ENCODE measurements around the gene LIPE. TPM values are rescaled to one million over a fixed set of nuclear protein-coding genes. Genes with fewer than 3 reads are reported as not detected.

Gene LIPE
- total RNA-seq, 2 experiments from 2014 or later: 27.8 to 32.8 TPM

DNA sequence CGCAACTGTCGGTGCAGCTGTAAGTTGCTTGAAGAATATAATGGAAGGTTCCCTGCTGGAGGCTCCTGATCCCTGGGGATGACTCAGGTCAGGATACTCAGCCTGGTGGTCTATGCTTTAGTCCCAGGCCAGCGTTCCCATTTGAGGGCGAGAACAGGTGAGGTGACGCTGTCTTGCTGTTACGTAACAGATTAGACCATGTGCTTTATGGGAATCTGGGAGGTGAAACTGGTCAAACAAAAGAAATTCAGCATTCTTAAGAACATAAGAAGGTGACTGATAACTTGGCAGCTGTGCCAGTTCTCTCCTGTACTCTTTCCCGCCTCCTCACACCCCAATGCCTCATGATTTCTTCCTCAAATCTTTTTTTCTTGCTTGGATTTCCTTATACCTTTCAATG lies 15.6 kb upstream of the LIPE start, which contains the start of gene CXCL17:
CXCL17 (minus strand) TSS at position 114 of the 400 bp plus-strand sequence. CDS start 114 bp downstream, outside the sequence.
- H3K36me3 Mint-ChIP-seq (ENCODE audit: low read depth): no peaks in the 10 kb centered on the region
- H3K4me1 Mint-ChIP-seq: peaks cover 27% of the 10 kb centered on the region
- ChIA-PET POLR2A (no interaction called here), CTCF (interaction anchor here (0.6 to 3.7 kb wide), 5 partner anchors 8 to 310 kb away, joined by 3 to 58 read pairs (median 4); partner anchors contain the start of gene CEACAM1)
- no peaks in the 10 kb centered on the region for H3K27me3 Mint-ChIP-seq
- no peak within 1 kb of the TSS for H3K4me3 Mint-ChIP-seq
- no peak within 1 kb of the TSS for H3K27ac Mint-ChIP-seq
- no peak for ATAC-seq
- intact Hi-C loops (cut with DNase I, micrococcal nuclease): no loop called here
- DNase-seq: no peak
- no peaks in the 10 kb centered on the region for H3K9me3 Mint-ChIP-seq (ENCODE audit: low read depth)

GRCh38 chr19:42441049-42441445 lies 13.9 kb upstream of the LIPE start:
- ChIA-PET POLR2A (interaction anchor here (1.3 kb wide), 1 partner anchor 14 kb away, joined by 3 read pairs; no protein-coding TSS in a partner anchor), CTCF (interaction anchor here (0.7 to 3.7 kb wide), 21 partner anchors 8 to 303 kb away, joined by 3 to 58 read pairs (median 4); partner anchors contain the start of genes CEACAM1, CEACAM8 and LIPE)
- Mint-ChIP-seq H3K27me3 (no peaks in the 10 kb centered on the region), H3K27ac (peak overlapping the region; percentile 12), H3K9me3 (ENCODE audit: low read depth) (no peaks in the 10 kb centered on the region), H3K4me3 (no peak overlapping the region), H3K36me3 (ENCODE audit: low read depth) (no peaks in the 10 kb centered on the region), H3K4me1 (peaks cover 27% of the 10 kb centered on the region)
- ATAC-seq (peak; percentile 38), DNase-seq (no peak)
- intact Hi-C loops (cut with DNase I, micrococcal nuclease): no loop called here

GRCh38 chr19:42440357-42441048 lies 13.3 kb upstream of the LIPE start:
- intact Hi-C loops (cut with DNase I, micrococcal nuclease): loop anchor here in 1 of 2 experiments (1.0 kb wide), 1 partner anchor 17 kb away; no protein-coding TSS in a partner anchor
- Mint-ChIP-seq H3K4me1 (peaks cover 27% of the 10 kb centered on the region), H3K27ac (no peak overlapping the region), H3K36me3 (ENCODE audit: low read depth) (no peaks in the 10 kb centered on the region), H3K4me3 (no peak overlapping the region), H3K27me3 (no peaks in the 10 kb centered on the region), H3K9me3 (ENCODE audit: low read depth) (no peaks in the 10 kb centered on the region)
- ATAC-seq: peak; percentile 71
- ChIA-PET CTCF (interaction anchor here (0.6 to 3.7 kb wide), 31 partner anchors 9 to 264 kb away, joined by 3 to 58 read pairs (median 3); partner anchors contain the start of genes CEACAM1, CEACAM8 and LIPE), POLR2A (interaction anchor here (0.6 to 1.3 kb wide), 4 partner anchors 10 to 134 kb away, joined by 3 read pairs; no protein-coding TSS in a partner anchor)
- DNase-seq: peak; percentile 91

DNA sequence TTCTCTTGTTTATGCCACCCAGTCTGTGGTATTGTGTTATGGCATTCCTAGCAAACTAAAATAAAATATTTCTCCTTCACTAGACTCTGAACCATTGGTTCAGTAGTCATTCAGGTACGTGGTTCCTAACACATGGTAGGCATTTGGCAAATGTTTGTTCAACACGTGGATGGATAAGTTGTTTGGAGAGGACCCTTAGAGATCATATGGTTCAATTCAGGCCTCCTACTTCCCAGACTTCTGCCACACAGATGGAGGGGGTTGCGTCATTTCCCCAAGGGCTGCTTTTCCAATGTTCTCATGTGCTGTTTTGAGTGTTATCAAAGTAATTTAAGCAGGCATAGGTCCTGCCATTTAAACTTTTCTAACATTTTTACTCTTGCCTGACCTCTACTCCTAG lies 8.8 kb upstream of the LIPE start:
- Mint-ChIP-seq H3K27ac (no peak overlapping the region), H3K4me3 (no peak overlapping the region), H3K36me3 (ENCODE audit: low read depth) (no peaks in the 10 kb centered on the region), H3K27me3 (no peaks in the 10 kb centered on the region), H3K4me1 (peaks cover 17% of the 10 kb centered on the region), H3K9me3 (ENCODE audit: low read depth) (no peaks in the 10 kb centered on the region)
- DNase-seq (no peak), ATAC-seq (no peak)
- ChIA-PET POLR2A (no interaction called here), CTCF (interaction anchor here (1.5 kb wide), 2 partner anchors 14 to 15 kb away, joined by 6 to 7 read pairs; no protein-coding TSS in a partner anchor)
- intact Hi-C loops (cut with DNase I, micrococcal nuclease): loop anchor here in 1 of 2 experiments (10.0 kb wide), 1 partner anchor 51 kb away; no protein-coding TSS in a partner anchor

GRCh38 chr19:42435316-42435715 lies 8.1 kb upstream of the LIPE start:
- ChIA-PET POLR2A (no interaction called here), CTCF (interaction anchor here (1.2 to 3.1 kb wide), 3 partner anchors 12 to 94 kb away, joined by 4 to 23 read pairs (median 15); no protein-coding TSS in a partner anchor)
- no peaks in the 10 kb centered on the region for H3K9me3 Mint-ChIP-seq (ENCODE audit: low read depth)
- no peak overlapping the region for H3K27ac Mint-ChIP-seq
- ATAC-seq (no peak), DNase-seq (no peak)
- no peaks in the 10 kb centered on the region for H3K36me3 Mint-ChIP-seq (ENCODE audit: low read depth)
- no peak overlapping the region for H3K4me3 Mint-ChIP-seq
- H3K27me3 Mint-ChIP-seq: no peaks in the 10 kb centered on the region
- intact Hi-C loops (cut with DNase I, micrococcal nuclease): loop anchor here in 1 of 2 experiments (10.0 kb wide), 1 partner anchor 51 kb away; no protein-coding TSS in a partner anchor
- peaks cover 10% of the 10 kb centered on the region for H3K4me1 Mint-ChIP-seq

GRCh38 chr19:42433503-42434260 lies 6.5 kb upstream of the LIPE start:
- intact Hi-C loops (cut with DNase I, micrococcal nuclease): loop anchor here (1.0 to 10.0 kb wide), 5 partner anchors 13 to 325 kb away; partner anchors contain the start of gene POU2F2 (in 1 of the 2)
- H3K9me3 Mint-ChIP-seq (ENCODE audit: low read depth): no peaks in the 10 kb centered on the region
- DNase-seq: peak; percentile 84
- H3K27me3 Mint-ChIP-seq: no peaks in the 10 kb centered on the region
- CTCF ChIA-PET: interaction anchor here (0.6 to 3.1 kb wide), 19 partner anchors 8 to 330 kb away, joined by 3 to 23 read pairs (median 4); no protein-coding TSS in a partner anchor
- no peaks in the 10 kb centered on the region for H3K36me3 Mint-ChIP-seq (ENCODE audit: low read depth)
- no peak overlapping the region for H3K4me3 Mint-ChIP-seq
- no peak overlapping the region for H3K27ac Mint-ChIP-seq
- ATAC-seq: peak; percentile 79
- POLR2A ChIA-PET: no interaction called here
- H3K4me1 Mint-ChIP-seq: peaks cover 5% of the 10 kb centered on the region

DNA sequence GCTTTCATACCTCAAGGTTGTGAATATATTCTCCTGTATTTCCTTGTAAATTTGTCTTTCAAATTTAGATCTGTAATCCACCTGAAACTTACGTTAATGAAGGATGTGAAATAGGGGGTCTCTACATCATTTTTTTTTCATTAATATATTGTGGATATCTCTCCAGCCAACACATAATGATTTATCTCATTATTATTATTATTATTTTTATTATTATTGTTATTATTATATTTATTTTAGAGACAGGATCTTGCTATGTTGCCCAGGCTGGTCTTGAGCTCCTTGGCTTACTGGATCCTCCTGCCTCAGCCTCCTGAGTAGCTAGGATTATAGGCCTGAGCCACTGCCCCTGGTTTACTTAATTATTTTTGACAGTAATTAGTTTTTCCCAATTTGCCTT lies 4.3 kb upstream of the LIPE start:
- H3K36me3 Mint-ChIP-seq (ENCODE audit: low read depth): no peaks in the 10 kb centered on the region
- POLR2A ChIA-PET: no interaction called here
- DNase-seq: no peak
- H3K4me1 Mint-ChIP-seq: no peaks in the 10 kb centered on the region
- intact Hi-C loops (cut with DNase I, micrococcal nuclease): loop anchor here in 1 of 2 experiments (10.0 kb wide), 1 partner anchor 47 kb away; no protein-coding TSS in a partner anchor
- no peaks in the 10 kb centered on the region for H3K9me3 Mint-ChIP-seq (ENCODE audit: low read depth)
- no peaks in the 10 kb centered on the region for H3K27me3 Mint-ChIP-seq
- CTCF ChIA-PET: interaction anchor here (0.8 to 1.0 kb wide), 3 partner anchors 9 to 19 kb away, joined by 3 to 4 read pairs (median 3); no protein-coding TSS in a partner anchor
- ATAC-seq: no peak
- H3K4me3 Mint-ChIP-seq: no peak overlapping the region
- H3K27ac Mint-ChIP-seq: no peak overlapping the region

DNA sequence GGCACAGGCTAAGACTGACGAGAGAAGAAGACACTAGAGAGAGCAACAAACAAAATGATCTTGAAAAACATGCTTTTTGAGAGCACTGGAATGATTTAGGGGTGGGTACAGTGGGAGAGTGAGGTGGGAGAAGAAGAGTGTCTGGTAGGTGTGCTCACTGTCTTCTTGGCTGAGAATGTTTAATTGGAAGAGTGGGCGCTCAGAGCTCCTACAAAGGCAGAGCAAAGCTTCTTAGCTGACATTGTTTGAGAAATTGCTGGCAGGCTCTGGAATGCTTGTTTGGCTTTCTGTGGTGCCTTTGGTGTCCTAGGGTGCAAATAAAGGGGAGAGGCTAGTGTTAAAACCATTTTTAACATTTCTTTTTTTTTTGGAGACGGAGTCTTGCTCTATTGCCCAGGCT lies 1.5 kb upstream of the LIPE start:
- ChIA-PET CTCF (interaction anchor here (1.0 kb wide), 2 partner anchors 8 to 10 kb away, joined by 3 to 4 read pairs; no protein-coding TSS in a partner anchor), POLR2A (interaction anchor here (0.7 kb wide), 1 partner anchor 11 kb away, joined by 9 read pairs; no protein-coding TSS in a partner anchor)
- Mint-ChIP-seq H3K36me3 (ENCODE audit: low read depth) (no peaks in the 10 kb centered on the region), H3K27me3 (no peaks in the 10 kb centered on the region), H3K9me3 (ENCODE audit: low read depth) (no peaks in the 10 kb centered on the region), H3K4me1 (peaks cover 6% of the 10 kb centered on the region), H3K4me3 (no peak overlapping the region), H3K27ac (no peak overlapping the region)
- ATAC-seq (no peak), DNase-seq (no peak)
- intact Hi-C loops (cut with DNase I, micrococcal nuclease): loop anchor here in 1 of 2 experiments (10.0 kb wide), 1 partner anchor 1096 kb away; the partner anchor contains the start of gene ETHE1

- DNase-seq: no peak
- peaks cover 19% of the 10 kb centered on the region for H3K4me1 Mint-ChIP-seq
- no peak for ATAC-seq
- no peaks in the 10 kb centered on the region for H3K9me3 Mint-ChIP-seq (ENCODE audit: low read depth)
- H3K4me3 Mint-ChIP-seq: no peak overlapping the region
- POLR2A ChIA-PET: no interaction called here
- intact Hi-C loops (cut with DNase I, micrococcal nuclease): loop anchor here in 1 of 2 experiments (10.0 kb wide), 1 partner anchor 1098 kb away; the partner anchor contains the start of gene ETHE1
- no peaks in the 10 kb centered on the region for H3K27me3 Mint-ChIP-seq
- CTCF ChIA-PET: interaction anchor here (1.3 to 1.8 kb wide), 3 partner anchors 12 to 27 kb away, joined by 4 to 9 read pairs (median 6); no protein-coding TSS in a partner anchor
- no peak overlapping the region for H3K27ac Mint-ChIP-seq
- H3K36me3 Mint-ChIP-seq (ENCODE audit: low read depth): peaks cover 2% of the 10 kb centered on the region
Observed at GRCh38 chr19:42426643-42427042, 545 bp downstream of the LIPE start.

DNA sequence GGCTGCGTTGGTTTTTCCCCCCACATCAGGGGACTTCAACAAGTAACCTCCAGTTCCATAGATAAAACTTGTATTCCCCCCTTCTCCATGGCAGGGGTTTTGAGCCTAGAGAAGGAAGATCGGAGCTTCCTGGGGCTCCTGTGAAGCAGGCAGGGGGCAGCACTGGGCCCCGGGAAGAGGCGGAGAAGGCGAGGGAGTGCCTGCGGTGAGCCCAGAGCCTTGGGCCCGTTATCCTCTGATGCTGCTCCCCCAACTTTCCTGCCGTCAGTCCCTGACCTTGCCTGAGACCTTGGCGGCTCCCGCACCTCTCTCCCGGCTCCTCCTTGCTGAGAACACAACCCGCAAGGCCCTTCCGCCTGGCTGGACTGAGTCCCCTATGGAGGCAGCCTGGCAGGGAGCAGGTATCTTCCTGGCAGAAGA lies 2.5 kb downstream of the LIPE start:
- Mint-ChIP-seq H3K4me3 (no peak overlapping the region), H3K27me3 (no peaks in the 10 kb centered on the region), H3K4me1 (peaks cover 37% of the 10 kb centered on the region), H3K27ac (no peak overlapping the region), H3K9me3 (ENCODE audit: low read depth) (no peaks in the 10 kb centered on the region), H3K36me3 (ENCODE audit: low read depth) (peaks cover 2% of the 10 kb centered on the region)
- intact Hi-C loops (cut with DNase I, micrococcal nuclease): loop anchor here in 1 of 2 experiments (10.0 kb wide), 1 partner anchor 1100 kb away; the partner anchor contains the start of gene ETHE1
- ChIA-PET CTCF (interaction anchor here (1.0 to 2.9 kb wide), 5 partner anchors 8 to 25 kb away, joined by 3 to 32 read pairs (median 15); no protein-coding TSS in a partner anchor), POLR2A (no interaction called here)
- no peak for ATAC-seq
- DNase-seq: no peak

Data from activated CD4-positive, alpha-beta T cell treated with anti-CD3 and anti-CD28 coated beads for 36 hours (primary cell).